ENCODE data around the gene COL19A1. TPM values are rescaled to one million over a fixed set of nuclear protein-coding genes. Genes with fewer than 3 reads are reported as not detected.
"Not testable (repeated sequence)": the region's sequence is repeated elsewhere in the genome, so short reads cannot be mapped to it uniquely, and the experiment has no call there.

The COL19A1 gene
- total RNA-seq, 1 donor from 2014 or later, result 0.49 TPM

DNA sequence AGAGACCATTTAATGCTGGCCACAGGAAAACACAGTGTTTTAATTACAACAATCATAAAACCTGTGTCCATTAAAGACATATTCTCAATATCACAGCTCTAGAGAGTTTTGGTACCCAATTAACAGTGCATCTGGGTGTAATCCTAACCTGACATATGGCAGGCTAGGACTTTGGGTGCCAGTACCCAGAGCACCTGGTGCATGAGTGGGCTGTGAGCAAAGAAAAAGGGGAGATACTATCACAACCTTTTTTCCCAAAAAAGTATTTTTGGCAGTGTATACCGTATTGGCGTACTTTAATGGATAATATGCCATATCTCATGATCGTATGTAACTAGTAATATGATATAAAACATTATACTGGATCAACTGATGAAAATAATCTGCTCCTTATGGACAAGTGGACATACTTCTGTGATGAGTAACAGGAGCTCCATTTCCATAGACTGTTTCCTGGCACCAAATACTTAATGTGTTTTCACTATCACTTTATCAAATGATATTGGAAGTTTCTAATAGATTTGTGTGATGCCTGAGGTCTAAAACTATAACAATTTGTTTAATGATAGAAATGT lies 91.7 kb downstream of the COL19A1 start:
- DNase-seq (ENCODE audit: extremely low spot score in 2 of 2), result no peak
- intact Hi-C loops (cut with DNase I), result no loop called here
- TF ChIP-seq POLR2AphosphoS5 (IDR thresholded peaks at IDR 0.05; ENCODE audit: insufficient read depth in 1 of 2, low read depth in 1 of 2), result no peak
- TF ChIP-seq POLR2A (IDR thresholded peaks at IDR 0.05), result no peak
- TF ChIP-seq, protein P1, sequence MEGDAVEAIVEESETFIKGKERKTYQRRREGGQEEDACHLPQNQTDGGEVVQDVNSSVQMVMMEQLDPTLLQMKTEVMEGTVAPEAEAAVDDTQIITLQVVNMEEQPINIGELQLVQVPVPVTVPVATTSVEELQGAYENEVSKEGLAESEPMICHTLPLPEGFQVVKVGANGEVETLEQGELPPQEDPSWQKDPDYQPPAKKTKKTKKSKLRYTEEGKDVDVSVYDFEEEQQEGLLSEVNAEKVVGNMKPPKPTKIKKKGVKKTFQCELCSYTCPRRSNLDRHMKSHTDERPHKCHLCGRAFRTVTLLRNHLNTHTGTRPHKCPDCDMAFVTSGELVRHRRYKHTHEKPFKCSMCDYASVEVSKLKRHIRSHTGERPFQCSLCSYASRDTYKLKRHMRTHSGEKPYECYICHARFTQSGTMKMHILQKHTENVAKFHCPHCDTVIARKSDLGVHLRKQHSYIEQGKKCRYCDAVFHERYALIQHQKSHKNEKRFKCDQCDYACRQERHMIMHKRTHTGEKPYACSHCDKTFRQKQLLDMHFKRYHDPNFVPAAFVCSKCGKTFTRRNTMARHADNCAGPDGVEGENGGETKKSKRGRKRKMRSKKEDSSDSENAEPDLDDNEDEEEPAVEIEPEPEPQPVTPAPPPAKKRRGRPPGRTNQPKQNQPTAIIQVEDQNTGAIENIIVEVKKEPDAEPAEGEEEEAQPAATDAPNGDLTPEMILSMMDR (IDR thresholded peaks at IDR 0.05), result no peak
- Histone ChIP-seq H3K36me3 (no peaks in the 10 kb centered on the region), H3K9me3 (no peaks in the 10 kb centered on the region), H3K27me3 (no peaks in the 10 kb centered on the region), H3K4me3 (no peak overlapping the region), H3K27ac (no peak overlapping the region), H3K4me1 (no peaks in the 10 kb centered on the region)

DNA sequence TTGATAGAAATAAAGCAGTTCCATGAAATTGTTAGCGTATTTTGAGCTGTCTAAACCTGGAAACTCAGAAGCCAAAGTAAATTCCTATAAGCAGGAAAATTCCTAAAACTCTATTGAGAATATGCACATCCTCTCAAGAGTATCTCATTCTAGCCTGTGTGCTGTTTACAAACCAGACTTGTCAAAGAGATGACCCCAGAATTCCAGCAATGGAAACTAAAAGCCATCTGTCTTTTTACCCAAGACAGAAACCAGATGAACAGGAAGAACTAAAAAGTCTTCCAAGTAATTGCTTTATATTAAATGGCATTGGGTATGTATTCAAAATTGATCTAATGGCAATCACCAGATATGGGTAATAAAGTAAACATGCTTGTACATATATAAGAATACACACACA lies 92.6 kb downstream of the COL19A1 start:
- Histone ChIP-seq H3K27ac (no peak overlapping the region), H3K9me3 (no peaks in the 10 kb centered on the region), H3K36me3 (no peaks in the 10 kb centered on the region), H3K4me1 (no peaks in the 10 kb centered on the region), H3K4me3 (no peak overlapping the region), H3K27me3 (no peaks in the 10 kb centered on the region)
- intact Hi-C loops (cut with DNase I), result no loop called here
- TF ChIP-seq POLR2A (IDR thresholded peaks at IDR 0.05) (no peak), POLR2AphosphoS5 (IDR thresholded peaks at IDR 0.05; ENCODE audit: insufficient read depth in 1 of 2, low read depth in 1 of 2) (no peak)
- TF ChIP-seq, protein P1 (IDR thresholded peaks at IDR 0.05), result no peak
- DNase-seq (ENCODE audit: extremely low spot score in 2 of 2), result no peak

DNA sequence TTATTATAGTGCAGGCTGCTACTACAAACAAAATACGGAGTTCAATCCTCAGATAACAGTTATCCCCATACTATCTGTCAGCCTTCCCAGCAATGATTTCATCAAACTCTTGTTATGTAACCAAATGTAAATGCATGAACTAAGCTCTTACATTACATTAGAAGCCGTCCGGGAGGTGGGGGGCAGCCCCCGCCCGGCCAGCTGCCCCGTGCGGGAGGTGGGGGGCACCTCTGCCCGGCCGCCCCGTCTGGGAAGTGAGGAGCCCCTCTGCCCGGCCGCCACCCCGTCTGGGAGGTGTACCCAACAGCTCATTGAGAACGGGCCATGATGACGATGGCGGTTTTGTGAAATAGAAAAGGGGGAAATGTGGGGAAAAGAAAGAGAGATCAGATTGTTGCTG lies 99.6 kb downstream of the COL19A1 start:
- H3K4me3 ChIP-seq; intact Hi-C loops (cut with DNase I); H3K36me3 ChIP-seq; H3K27me3 ChIP-seq; H3K9me3 ChIP-seq; H3K4me1 ChIP-seq; H3K27ac ChIP-seq; DNase-seq (ENCODE audit: extremely low spot score in 2 of 2): not testable (repeated sequence)

DNA sequence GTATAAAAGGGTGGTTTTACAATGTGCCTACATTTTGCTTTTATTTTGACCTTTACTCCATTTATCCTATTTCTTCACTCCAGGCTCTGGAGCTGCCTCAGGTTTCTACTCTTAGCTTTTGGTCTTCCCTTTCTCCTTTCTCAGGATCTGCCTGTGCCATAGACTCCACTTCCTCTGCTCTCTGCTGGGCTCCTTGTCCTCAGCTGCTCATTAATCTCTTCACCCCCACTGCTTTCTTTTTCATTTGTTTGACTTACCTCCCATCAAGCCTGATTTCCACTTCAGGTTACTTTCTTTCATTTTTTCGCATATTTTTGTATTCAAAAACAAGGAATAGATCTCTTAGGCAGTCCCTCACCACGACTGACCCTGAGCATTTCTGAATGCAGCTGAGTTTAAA lies 106.8 kb downstream of the COL19A1 start:
- Histone ChIP-seq H3K36me3 (no peaks in the 10 kb centered on the region), H3K4me3 (no peak overlapping the region), H3K27me3 (no peaks in the 10 kb centered on the region), H3K9me3 (no peaks in the 10 kb centered on the region), H3K4me1 (no peaks in the 10 kb centered on the region), H3K27ac (no peak overlapping the region)
- intact Hi-C loops (cut with DNase I), result no loop called here
- DNase-seq (ENCODE audit: extremely low spot score in 2 of 2), result no peak
- TF ChIP-seq POLR2A (IDR thresholded peaks at IDR 0.05), result no peak
- TF ChIP-seq, protein P1 (IDR thresholded peaks at IDR 0.05), result no peak
- TF ChIP-seq POLR2AphosphoS5 (IDR thresholded peaks at IDR 0.05; ENCODE audit: insufficient read depth in 1 of 2, low read depth in 1 of 2), result no peak

DNA sequence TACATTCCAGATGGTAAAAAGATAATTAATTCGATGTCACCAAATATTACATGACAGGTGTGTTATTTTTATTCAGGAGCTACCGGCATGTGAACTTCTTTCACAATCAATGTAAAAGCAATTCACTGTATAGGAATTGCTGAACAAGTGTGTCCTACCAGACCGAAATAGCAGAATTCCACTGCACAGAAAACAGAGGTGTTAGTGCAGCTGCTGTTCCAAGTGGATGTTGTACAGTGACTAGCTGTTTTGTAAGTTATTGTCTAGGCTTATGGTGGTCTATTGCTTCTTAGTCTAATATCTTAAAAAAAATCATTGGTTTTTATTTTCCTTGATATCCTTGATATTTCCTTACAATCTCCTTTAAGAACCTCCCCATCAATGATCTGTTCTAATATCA lies 107.4 kb downstream of the COL19A1 start:
- TF ChIP-seq POLR2AphosphoS5 (IDR thresholded peaks at IDR 0.05; ENCODE audit: insufficient read depth in 1 of 2, low read depth in 1 of 2) (no peak), POLR2A (IDR thresholded peaks at IDR 0.05) (no peak)
- TF ChIP-seq, protein P1 (IDR thresholded peaks at IDR 0.05), result no peak
- Histone ChIP-seq H3K27ac (no peak overlapping the region), H3K4me3 (no peak overlapping the region), H3K9me3 (no peaks in the 10 kb centered on the region), H3K27me3 (no peaks in the 10 kb centered on the region), H3K36me3 (no peaks in the 10 kb centered on the region), H3K4me1 (no peaks in the 10 kb centered on the region)
- intact Hi-C loops (cut with DNase I), result no loop called here
- DNase-seq (ENCODE audit: extremely low spot score in 2 of 2), result no peak

All from vagina (tissue), 2 donors.